AG08396 (cell line): ENCODE results near the gene DUS1L.

ENCODE experiments used
- DNase-seq: peaks from one replicate; pipeline ENCODE4 v3.0.0; 2012; ENCODE audit warnings: low spot score, mixed read lengths

Gene DUS1L

DNA sequence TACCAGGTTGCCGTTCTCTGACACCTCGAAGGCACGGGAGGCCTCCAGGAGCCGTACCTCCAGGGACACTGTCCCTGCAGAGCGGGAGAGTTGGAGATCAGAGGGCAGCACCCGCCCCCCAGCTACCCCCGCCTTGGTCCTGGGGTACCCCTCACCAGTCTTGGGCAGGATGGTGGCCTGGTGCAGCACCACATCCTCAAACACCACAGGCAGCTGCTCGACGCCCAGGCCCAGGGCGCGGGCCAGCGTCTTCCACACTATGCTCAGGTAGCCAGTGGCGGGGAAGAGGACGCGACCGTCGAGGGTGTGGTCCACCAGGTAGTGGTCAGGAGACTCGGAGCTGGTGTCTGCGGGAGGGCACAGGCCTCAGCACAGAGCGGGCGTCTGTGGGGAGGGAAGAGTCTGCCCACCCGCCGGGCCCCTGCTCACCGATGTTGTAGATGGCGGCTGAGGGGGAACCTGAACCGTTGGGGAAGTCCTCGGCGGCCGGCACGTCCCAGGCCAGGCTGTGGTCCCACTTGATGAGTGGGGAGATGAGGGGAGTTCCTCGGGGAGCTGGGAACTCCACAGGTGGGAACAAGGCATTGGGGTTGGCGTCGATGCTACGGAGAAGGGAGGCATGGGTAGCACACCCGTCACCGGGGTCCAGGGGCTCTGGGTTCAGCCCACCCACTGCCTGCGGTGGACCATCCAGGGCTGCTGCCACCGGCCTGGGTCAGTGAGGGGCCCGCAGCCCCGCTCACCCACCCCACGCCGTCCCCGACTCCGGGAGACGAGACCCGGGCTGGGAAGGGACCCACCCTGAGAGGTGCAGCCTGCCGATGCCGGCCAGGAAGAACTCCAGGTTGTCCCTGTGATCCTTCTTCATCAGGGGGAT lies 22.6 kb upstream of the DUS1L start:
- no peak for DNase-seq

- no peak for DNase-seq
Observed at GRCh38 chr17:82086941-82087906, 21.6 kb upstream of the DUS1L start.

DNA sequence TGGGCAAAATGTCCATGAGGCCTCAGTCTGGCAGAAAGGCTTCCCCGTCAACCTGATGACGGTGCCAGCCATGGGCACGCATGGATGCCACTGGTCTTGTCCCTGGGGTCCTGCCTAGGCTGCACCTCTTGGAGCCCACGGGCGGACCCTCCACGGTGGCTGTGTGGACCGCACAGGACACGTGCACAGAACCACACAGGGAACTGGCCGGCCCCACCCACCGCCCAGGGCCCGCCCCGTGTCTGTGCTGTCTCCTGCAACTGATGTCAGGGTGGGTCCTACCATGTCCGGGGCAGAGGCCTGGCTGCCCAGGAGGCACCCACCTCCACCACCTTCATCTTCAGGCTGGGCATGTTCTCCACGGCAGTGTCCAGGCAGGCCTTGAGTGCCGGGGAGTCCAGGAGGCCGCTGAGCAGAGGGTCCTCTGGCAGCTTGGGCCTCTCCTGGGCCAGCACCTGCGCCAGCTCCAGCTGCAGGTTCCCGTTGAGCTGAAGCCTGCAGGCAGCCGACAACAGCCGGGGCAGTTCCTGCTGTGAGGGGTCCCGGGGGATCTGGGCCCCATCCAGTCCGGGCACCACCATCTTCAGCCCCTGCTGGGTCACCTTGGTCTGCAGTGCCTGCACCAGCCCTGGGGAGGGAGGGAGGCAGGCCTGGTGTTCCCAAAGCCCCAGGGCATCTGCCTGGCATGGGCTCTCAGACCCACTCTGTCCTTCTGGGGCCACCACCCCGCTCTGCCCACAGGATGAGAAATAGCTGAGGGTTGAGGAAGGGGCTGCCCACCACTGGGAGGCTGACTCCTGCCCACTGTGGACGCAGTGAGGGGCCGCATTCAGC lies 20.5 kb upstream of the DUS1L start:
- no peak for DNase-seq

- no peak for DNase-seq
Observed at GRCh38 chr17:82085031-82085861, 19.6 kb upstream of the DUS1L start.

DNA sequence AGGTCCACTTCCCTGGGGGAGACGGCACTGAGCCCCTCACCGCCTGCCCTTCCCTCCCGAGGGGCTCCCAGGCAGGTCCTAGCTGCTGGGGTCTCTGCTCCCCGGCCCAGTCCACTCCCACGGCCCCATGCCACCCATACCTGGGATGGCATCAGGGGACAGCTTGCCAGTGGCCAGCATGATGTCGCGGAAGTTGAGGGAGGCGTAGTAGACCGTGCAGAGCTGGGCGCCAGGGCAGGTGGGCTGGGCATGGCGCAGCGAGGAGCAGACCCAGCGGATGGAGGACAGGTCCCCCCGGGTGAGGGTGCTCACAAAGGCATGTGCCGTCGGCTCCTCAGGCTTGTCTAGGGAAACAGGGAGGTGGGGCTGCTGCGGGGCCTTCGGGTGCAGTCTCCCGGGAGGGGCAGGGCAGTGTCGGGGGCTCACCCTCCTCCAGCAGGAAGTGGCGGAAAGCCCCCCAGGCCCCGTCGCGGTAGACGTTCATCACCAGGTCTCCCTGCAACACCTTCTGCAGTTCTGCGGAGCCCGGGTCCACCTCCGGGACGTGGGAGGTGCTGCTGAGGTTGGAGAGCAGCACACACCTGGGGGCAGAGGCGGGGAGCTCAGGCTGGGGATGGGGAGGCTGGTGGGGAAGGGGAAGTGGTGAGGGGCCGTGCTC lies 18.9 kb upstream of the DUS1L start:
- DNase-seq, result no peak

DNA sequence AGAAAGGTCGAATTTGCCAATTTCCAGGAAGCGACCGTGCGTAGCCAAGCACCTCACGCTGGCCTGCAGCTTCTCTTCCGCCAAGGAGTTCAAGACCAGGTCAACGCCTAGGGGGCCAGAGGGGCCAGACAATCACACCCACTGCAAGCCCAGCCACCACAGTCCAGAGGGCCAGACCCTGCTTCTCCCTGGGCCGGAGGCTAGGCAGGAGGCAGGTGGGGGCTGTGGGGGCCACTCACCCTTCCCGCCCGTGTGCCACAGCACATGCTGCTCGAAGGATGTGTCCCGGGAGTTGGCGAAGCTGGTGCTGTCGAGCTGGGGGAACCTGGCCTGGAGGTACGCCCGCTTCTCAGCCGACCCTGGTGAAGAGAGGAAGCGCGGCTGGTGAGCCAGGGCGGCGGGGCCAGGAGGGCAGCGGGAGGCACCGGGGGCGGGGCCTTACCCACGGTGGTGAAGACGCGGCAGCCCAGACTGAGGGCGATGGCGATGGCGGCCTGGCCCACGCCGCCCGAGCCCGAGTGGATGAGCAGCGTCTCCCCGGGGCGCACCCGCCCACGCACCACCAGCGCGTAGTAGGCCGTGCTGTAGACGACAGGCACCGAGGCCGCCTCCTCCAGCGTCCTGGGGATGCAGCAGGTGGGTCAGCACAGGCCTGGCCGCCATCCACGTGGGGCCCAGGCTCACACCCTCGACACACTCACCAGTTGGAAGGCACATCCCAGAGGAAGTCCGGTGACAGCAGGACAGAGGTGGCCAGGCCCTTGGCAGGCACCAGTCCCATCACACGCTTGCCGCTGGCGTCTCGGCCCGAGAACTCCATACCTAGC lies 18.1 kb upstream of the DUS1L start:
- no peak for DNase-seq

DNA sequence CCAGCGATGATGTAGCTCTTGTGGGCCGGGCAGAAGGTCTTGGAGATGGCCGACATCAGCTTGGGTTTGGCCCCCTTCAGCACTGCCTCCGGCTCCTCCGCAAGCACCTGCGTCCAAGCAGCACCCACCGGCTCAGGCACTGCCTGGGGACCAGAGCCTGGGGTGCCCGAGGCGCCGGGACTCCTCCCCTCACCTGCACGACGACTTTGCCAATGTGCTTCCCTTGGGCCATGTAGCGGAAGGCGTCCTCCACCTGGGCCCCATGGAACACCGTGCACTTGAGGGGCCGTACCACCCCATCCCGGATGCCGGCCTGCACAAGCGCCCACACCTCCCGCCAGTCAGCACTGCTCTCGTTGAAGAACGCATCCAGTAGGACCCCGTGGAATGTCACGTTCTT lies 17.4 kb upstream of the DUS1L start:
- DNase-seq, result no peak

- no peak for DNase-seq
Observed at GRCh38 chr17:82082456-82082855, 16.9 kb upstream of the DUS1L start.

GRCh38 chr17:82081966-82082365 lies 16.4 kb upstream of the DUS1L start:
- DNase-seq, result no peak

DNA sequence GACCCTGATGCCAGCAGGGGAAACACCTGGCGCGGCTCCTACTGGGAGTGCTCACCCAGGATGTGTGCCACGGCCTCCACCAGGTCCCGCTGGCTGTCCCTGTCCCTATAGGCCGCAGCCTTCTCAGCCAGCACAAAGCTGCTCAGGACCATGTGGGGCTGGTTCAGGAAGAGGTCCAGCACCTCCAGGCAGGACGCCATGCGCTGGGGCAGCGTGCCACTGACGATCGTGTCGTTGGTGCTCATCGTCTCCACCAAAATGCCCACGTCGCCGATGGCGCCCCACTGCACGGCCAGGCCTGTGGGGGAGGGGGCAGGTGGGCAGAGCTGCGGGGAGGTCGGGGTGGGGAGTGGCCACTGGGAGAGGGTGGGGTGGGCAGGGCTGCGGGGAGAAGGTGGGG lies 15.9 kb upstream of the DUS1L start:
- DNase-seq, result no peak

DNA sequence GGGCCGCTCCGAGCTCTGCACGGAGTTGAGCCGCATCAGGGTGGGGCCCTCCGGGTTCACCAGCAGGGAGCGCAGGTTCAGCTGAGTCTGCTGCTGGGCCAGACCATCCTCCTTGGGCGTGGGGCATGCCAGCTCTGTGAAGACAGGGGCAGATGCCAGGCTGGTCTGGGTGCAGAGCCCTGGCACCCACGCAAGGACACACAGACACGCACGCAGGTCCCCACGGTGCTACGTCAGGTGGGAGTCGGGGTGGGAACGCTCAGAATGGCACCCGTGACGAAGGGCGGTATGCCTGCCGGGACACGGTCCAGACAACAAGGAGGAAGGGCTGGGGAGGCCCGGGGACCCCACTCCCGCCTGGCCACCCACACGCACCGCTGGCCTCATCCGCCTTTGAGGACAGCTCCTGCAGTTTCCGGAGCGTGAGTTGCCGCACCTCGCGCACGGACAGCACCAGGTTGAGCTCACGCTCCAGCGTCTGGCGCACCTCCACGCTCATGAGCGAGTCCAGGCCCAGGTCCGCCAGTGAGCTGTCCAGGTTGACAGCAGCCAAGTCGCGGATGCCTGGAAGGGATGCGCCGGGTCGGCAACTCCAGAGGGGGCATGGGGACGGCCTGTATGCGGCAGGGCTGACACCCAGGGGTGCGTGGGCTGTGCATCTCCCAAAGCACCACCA lies 15.3 kb upstream of the DUS1L start:
- DNase-seq, result no peak

DNA sequence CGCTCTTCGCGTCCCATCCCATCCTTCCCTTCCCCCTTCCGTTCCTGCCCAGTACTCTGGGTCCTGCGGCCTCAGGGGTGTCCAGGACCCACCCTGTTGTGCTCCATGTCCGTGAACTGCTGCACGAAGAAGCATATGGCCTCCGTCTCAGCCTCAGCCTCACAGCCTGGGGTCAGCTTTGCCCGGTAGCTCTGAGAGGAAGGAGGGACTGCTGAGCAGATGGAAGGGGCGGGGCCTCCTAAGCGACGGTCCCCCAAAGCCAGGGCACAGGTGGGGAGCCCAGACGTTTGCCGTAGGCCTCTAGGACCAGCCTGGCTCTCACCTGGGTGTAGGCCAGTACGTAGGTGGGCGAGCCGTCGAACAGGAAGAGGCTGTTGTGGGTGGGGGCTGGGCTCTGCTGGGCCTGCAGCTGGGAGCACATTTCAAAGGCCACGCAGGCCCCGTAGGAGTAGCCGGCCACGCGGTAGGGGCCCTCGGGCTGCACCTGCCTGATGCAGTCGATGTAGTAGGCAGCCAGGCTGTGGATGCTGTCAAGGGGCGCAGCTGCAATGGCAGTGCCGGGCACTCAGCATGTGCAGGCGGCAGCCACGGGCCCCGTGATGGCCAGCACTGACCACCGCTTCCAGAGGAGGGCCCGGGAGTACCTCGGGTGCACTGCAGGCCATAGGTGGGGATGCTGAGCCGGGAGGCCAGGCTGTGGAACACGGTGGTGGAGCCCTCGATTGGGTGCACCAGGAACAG lies 14.6 kb upstream of the DUS1L start:
- no peak for DNase-seq

DNA sequence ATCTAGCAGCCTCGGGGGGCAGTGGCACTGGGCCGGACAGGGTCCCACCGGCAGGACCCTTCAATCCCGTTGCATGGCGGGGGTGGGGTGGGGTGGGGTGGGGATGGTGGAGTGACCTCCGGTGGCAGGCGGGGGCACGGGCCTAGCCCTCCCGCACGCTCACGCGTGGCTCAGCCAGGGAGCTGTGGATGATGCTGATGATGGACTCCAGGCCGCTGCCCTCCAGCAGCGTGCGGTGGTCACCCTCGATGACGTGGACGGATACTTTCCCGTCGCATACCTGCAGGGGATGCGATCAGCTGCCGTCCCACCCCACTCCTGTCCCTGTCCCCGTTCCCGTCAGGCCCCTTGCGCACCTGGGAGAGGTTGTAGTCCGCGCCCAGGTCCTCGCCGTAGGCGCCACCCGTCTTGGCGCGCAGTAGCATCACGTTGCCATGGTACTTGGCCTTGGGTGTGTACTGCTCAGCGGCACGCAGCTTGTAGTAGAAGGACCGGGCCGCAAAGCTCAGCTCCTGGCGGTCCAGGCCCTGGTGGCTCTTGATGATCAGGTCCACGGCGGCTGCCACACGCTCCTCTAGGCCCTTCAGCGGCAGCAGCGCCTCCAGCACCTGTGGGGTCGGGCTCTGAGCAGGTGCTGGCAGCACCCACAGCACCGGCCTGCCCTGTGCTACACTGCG lies 13.5 kb upstream of the DUS1L start:
- no peak for DNase-seq

DNA sequence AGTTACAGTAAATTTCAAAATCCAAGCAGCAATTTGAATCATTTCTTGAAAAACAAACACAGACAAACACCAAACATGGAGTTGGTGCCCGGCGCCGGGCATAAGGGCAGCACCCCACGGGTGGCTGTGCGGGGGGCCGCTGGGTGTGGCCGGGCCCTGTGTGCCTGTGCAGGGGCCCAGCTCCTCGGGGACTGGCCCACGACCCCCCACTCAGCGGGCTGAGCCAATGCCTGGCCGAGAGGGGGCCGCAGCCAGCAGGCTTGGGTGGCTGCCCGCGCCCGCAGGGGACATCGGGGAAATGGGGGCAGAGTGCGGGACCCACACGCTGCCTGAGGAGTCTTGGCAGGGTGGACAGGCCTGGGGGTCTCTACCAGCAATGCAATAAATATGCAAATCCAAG lies 12.8 kb upstream of the DUS1L start:
- DNase-seq, result no peak

DNA sequence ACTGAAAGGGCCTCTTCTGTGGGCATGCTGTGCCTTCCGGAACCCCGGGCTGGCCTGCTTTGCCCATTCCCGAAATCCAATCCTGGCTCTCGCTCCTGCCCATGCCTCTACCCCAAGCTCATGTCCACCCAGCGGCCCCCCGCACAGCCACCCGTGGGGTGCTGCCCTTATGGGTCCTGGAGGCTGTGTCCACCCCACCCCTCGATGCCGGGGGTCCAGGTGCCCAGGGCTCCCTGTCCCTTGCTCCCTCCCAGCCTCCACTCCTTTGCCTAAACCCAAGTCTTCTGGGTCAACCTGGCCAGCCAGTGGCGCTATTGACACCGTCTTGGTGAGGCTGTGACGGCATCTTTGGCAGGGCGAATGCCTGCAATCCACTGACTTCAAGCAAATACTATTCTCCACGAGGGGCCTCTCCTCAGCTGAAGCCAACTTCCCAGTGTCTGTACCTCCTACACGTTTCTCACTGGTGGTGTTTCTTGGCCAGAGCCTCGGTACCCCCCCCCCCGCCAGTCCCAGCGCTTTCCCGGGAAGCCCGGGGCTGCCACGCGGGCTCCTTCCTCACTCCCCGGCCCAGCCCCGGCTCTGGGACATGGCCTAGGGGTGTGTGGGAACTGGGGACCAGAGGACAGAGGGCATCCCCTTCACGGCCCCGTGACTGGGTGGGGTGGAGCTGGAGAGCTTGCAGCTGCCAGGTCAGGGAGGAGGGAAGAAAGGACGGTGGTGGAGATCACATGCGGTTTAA lies 12.2 kb upstream of the DUS1L start:
- no peak for DNase-seq

GRCh38 chr17:82076785-82077591 lies 11.4 kb upstream of the DUS1L start:
- DNase-seq, result no peak
